HCT116 (cell line): ENCODE data around the gene KPNB1. TPM values are rescaled to one million over a fixed set of nuclear protein-coding genes. Genes with fewer than 3 reads are reported as not detected.

Experiments
- ATAC-seq: fragments of 200-7000 bp; cut with Tn5 transposase; 2 replicates; pipeline ENCODE4 v1.9.1; 2020; ENCODE audit warnings: mild to moderate bottlenecking, moderate library complexity
- BruUV-seq: library from RNA; stranded (reverse); fragments of 400-500 nt; replicated peaks from 2 replicates; lab custom pipeline; 2021; lab: Mats Ljungman, UMichigan
- CTCF ChIA-PET: fragments of 300-600 bp; sonication (Branson Sonifier 250); formaldehyde crosslinking; loops from one replicate; lab custom pipeline; 2021; ENCODE audit warnings: antibody characterized with exemption; lab: Charles Lee
- POLR2A ChIA-PET: fragments of 300-600, 350-600 bp; sonication (Branson Sonifier 250); formaldehyde crosslinking; loops from one replicate; lab custom pipeline; 2021; ENCODE audit warnings: antibody characterized with exemption; lab: Charles Lee
- RAD21 ChIA-PET, 2 experiments: fragments of 300-600 bp; sonication (Branson Sonifier 250); formaldehyde crosslinking; loops; one replicate each; lab custom pipeline; 2023; ENCODE audit warnings: low total read pairs in 2 of 2; ENCODE audit not compliant: uncharacterized antibody in 2 of 2, unreplicated experiment in 2 of 2, low non-redundant PET in 1 of 2; lab: Charles Lee
- DNase-seq: peaks from one replicate; pipeline ENCODE4 v3.0.0-alpha.2; 2010; ENCODE audit warnings: low read depth, low spot score
- H2AFZ ChIP-seq: fragments of 200-600 bp; shearing (Covaris generic), sonication (generic); 2 replicates; pipeline ENCODE4 v1.6.1; 2017; ENCODE audit warnings: low read depth, mixed run types, mixed read lengths, antibody characterized with exemption, low read length; ENCODE audit not compliant: poor library complexity, severe bottlenecking
- H3K27ac ChIP-seq: 2 replicates; pipeline ENCODE4 v1.5.1; 2012; ENCODE audit warnings: low read depth, low read length
- H3K27me3 ChIP-seq: fragments of 200-600 bp; sonication (generic); 2 replicates; pipeline ENCODE4 v1.6.1; 2016; ENCODE audit warnings: mixed run types, low read length, mixed read lengths; ENCODE audit not compliant: insufficient read depth
- H3K36me3 ChIP-seq, 2 experiments: fragments of 200-500 bp in 1 of 2; fragments of 200-600 bp in 1 of 2; sonication (Bioruptor generic) in 1 of 2; sonication (generic) in 1 of 2; 2 replicates each; pipeline versions ENCODE4 v1.5.1 to v1.6.1; 2014 to 2016; ENCODE audit warnings: low read length in 2 of 2, inconsistent platforms in 1 of 2, mixed read lengths in 1 of 2, mixed run types in 1 of 2; ENCODE audit not compliant: insufficient read depth in 2 of 2, control insufficient read depth in 1 of 2
- H3K4me1 ChIP-seq, 2 experiments: fragments of 200-600 bp in 1 of 2; sonication (generic) in 1 of 2; 2 replicates each; pipeline versions ENCODE4 v1.5.1 to v1.6.1; 2012 to 2017; ENCODE audit warnings: low read length in 2 of 2, inconsistent platforms in 1 of 2, mild to moderate bottlenecking in 1 of 2, mixed read lengths in 1 of 2, mixed run types in 1 of 2, moderate library complexity in 1 of 2; ENCODE audit not compliant: insufficient read depth in 2 of 2, control insufficient read depth in 1 of 2
- H3K4me2 ChIP-seq: fragments of 200-600 bp; sonication (generic); 2 replicates; pipeline ENCODE4 v1.6.1; 2017; ENCODE audit warnings: mixed run types, low read length, mixed read lengths
- H3K4me3 ChIP-seq, 2 experiments: fragments of 200-600 bp in 1 of 2; sonication (generic) in 1 of 2; replicated peaks in 1 of 2; 2 replicates each; pipeline ENCODE4 v1.5.1; 2011 to 2016; ENCODE audit warnings: low read length in 2 of 2, control low read depth in 1 of 2, low read depth in 1 of 2, mild to moderate bottlenecking in 1 of 2, mixed read lengths in 1 of 2, mixed run types in 1 of 2
- H3K79me2 ChIP-seq: fragments of 200-600 bp; sonication (generic); 2 replicates; pipeline ENCODE4 v1.6.1; 2017; ENCODE audit warnings: mild to moderate bottlenecking, mixed run types, low read length, moderate library complexity, mixed read lengths; ENCODE audit not compliant: insufficient read depth
- H3K9ac ChIP-seq: fragments of 200-600 bp; sonication (generic); 2 replicates; pipeline ENCODE4 v1.6.1; 2016; ENCODE audit warnings: low read length, mixed read lengths
- H3K9me2 ChIP-seq: fragments of 200-600 bp; sonication (generic), shearing (Covaris generic); 2 replicates; pipeline ENCODE4 v1.6.1; 2017; ENCODE audit warnings: mixed run types, mild to moderate bottlenecking, moderate library complexity; ENCODE audit not compliant: insufficient read depth
- H3K9me3 ChIP-seq, 2 experiments: fragments of 200-500 bp in 1 of 2; fragments of 200-600 bp in 1 of 2; sonication (Bioruptor generic) in 1 of 2; sonication (generic) in 1 of 2; 2 replicates each; pipeline ENCODE4 v1.6.1; 2014 to 2017; ENCODE audit warnings: low read length in 2 of 2, mixed read lengths in 2 of 2, inconsistent platforms in 1 of 2, low read depth in 1 of 2, mild to moderate bottlenecking in 1 of 2, mixed run types in 1 of 2, moderate library complexity in 1 of 2; ENCODE audit not compliant: control insufficient read depth in 1 of 2, insufficient read depth in 1 of 2
- H4K20me1 ChIP-seq: fragments of 200-600 bp; sonication (generic), shearing (Covaris generic); 2 replicates; pipeline ENCODE4 v1.6.1; 2017; ENCODE audit warnings: mixed run types, mild to moderate bottlenecking, moderate library complexity; ENCODE audit not compliant: insufficient read depth
- ELF1 ChIP-seq: IDR thresholded peaks from 2 replicates; pipeline ENCODE4 v1.6.1; 2012; ENCODE audit warnings: low read depth, borderline replicate concordance
- SP1 ChIP-seq: IDR thresholded peaks from 2 replicates; pipeline ENCODE4 v1.6.1; 2012; ENCODE audit warnings: low read depth
- intact Hi-C: fragments of 100-400 bp; cut with micrococcal nuclease; formaldehyde crosslinking; loops from 2 replicates; pipeline ENCODE4 v1.10.0; 2022
- total RNA-seq: library from RNA; stranded (reverse); gene quantifications from one replicate; pipeline ENCODE4 v1.2.1, GENCODE V29; 2021; ENCODE audit not compliant: unreplicated experiment
- TF ChIP-seq, protein P1 (sequence below): IDR thresholded peaks from 2 replicates; pipeline ENCODE4 v1.6.1; 2012

The KPNB1 gene
- total RNA-seq, 1 experiment from 2014 or later = 526 TPM

- CTCF ChIA-PET = no interaction called here
- RAD21 ChIA-PET = no interaction called here
- no peak for ATAC-seq
- H3K79me2 ChIP-seq = no peaks in the 10 kb centered on the region
- H3K4me1 ChIP-seq = peaks cover 0 to 9% of the 10 kb centered on the region in 2 experiments; a peak in 2 of 4 replicates
- no peak overlapping the region for H3K27ac ChIP-seq
- H2AFZ ChIP-seq = no peak overlapping the region
- no peaks in the 10 kb centered on the region for H4K20me1 ChIP-seq
- no peaks in the 10 kb centered on the region for H3K9me3 ChIP-seq
- POLR2A ChIA-PET = no interaction called here
- no TSS peak for BruUV-seq
- no peak for DNase-seq
- H3K4me2 ChIP-seq = no peak overlapping the region
- no peak overlapping the region for H3K9ac ChIP-seq
- TF ChIP-seq, protein P1, sequence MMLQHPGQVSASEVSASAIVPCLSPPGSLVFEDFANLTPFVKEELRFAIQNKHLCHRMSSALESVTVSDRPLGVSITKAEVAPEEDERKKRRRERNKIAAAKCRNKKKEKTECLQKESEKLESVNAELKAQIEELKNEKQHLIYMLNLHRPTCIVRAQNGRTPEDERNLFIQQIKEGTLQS = no peak
- TF ChIP-seq SP1 (no peak), ELF1 (no peak)
- TF ChIP-seq, all 23 proteins: peak for 0
- Histone ChIP-seq H3K9me2 (no peaks in the 10 kb centered on the region), H3K36me3 (no peaks in the 10 kb centered on the region), H3K27me3 (peaks cover 6% of the 10 kb centered on the region; the same call in 1 of the 2 replicates), H3K4me3 (no peak overlapping the region)
- intact Hi-C loops = no loop called here
Observed at GRCh38 chr17:47735139-47735464, 85.4 kb downstream of the KPNB1 start.

Other genes starting within 250 kb of the KPNB1 start
- 207 TPM for gene NPEPPS, start 118.8 kb upstream of the KPNB1 start, total RNA-seq
- 12.4 TPM for gene TBKBP1, start 44.2 kb downstream of the KPNB1 start, total RNA-seq
- 0.20 TPM for gene TBX21, start 83.3 kb downstream of the KPNB1 start, total RNA-seq
- gene OSBPL7, start 171.9 kb downstream of the KPNB1 start, total RNA-seq = 20.5 TPM
- gene MRPL10, start 181.6 kb downstream of the KPNB1 start, total RNA-seq = 112 TPM
- 0.76 TPM for gene LRRC46, start 181.8 kb downstream of the KPNB1 start, total RNA-seq
- 53.2 TPM for gene SCRN2, start 191.4 kb downstream of the KPNB1 start, total RNA-seq
- 10.8 TPM for gene SP6, start 201.2 kb downstream of the KPNB1 start, total RNA-seq
- 22.2 TPM for gene SP2, start 246.3 kb downstream of the KPNB1 start, total RNA-seq